GM19351 (cell line): ENCODE measurements around the gene TMEM59.

ENCODE experiments used
- ATAC-seq: cut with Tn5 transposase; IDR thresholded peaks from one replicate; pipeline ENCODE4 v1.9.1; 2021; ENCODE audit warnings: mild to moderate bottlenecking, moderate library complexity; ENCODE audit not compliant: unreplicated experiment

TMEM59 gene

GRCh38 chr1:53986458-53986857, 66.5 kb downstream of the TMEM59 start:
- ATAC-seq, result no peak

DNA sequence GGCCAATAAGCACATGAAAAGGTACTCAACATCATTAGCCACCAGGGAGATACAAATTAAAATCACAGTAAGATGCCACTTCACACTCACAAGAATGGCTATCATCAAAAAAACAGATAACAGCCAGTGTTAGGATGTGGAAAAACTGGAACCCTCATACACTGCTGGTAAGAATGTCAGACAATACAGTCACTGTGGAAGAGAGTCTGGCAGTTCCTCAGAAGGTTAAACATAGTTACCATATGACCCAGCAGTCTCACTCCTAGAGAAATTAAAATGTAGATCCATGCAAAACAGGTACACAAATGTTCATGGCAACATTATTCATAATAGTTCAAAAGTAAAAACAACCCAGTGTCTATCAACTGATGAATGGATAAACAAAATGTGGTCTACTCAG, 68.3 kb downstream of the TMEM59 start:
- ATAC-seq, result no peak

DNA sequence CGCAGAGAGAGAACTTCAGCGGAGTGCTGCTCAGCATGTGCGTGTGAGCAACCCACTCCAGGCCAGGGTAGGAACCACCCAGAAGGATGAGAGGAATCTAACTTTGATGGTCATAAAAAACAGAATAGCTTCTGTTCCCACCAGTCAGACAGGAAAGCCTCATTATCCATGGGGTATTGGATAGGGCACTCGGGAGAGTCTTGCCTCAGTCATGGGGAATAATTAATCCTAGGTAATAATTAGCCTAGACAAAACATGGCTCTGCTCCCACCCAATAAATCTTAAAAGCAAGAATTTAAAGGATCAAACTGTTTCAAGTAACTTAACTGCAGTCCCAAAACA, 70.3 kb downstream of the TMEM59 start:
- no peak for ATAC-seq

- ATAC-seq, result no peak
Observed at GRCh38 chr1:53982034-53982762, 70.8 kb downstream of the TMEM59 start.

- ATAC-seq, result no peak
Observed at GRCh38 chr1:53981220-53981619, 71.8 kb downstream of the TMEM59 start.

GRCh38 chr1:53979712-53980450, 73.1 kb downstream of the TMEM59 start:
- ATAC-seq, result no peak
